NCI-H2029 (cell line): ENCODE measurements around the gene SNAP91.

ENCODE experiments used
- DNase-seq: peaks from one replicate; lab custom pipeline; 2025; lab: John Stamatoyannopoulos, UW

The SNAP91 gene

GRCh38 chr6:83546636-83547035 is 162.3 kb downstream of the SNAP91 start:
- no peak for DNase-seq

- no peak for DNase-seq
These were observed 169.2 kb downstream of the SNAP91 start for GRCh38 chr6:83539678-83540077.

DNA sequence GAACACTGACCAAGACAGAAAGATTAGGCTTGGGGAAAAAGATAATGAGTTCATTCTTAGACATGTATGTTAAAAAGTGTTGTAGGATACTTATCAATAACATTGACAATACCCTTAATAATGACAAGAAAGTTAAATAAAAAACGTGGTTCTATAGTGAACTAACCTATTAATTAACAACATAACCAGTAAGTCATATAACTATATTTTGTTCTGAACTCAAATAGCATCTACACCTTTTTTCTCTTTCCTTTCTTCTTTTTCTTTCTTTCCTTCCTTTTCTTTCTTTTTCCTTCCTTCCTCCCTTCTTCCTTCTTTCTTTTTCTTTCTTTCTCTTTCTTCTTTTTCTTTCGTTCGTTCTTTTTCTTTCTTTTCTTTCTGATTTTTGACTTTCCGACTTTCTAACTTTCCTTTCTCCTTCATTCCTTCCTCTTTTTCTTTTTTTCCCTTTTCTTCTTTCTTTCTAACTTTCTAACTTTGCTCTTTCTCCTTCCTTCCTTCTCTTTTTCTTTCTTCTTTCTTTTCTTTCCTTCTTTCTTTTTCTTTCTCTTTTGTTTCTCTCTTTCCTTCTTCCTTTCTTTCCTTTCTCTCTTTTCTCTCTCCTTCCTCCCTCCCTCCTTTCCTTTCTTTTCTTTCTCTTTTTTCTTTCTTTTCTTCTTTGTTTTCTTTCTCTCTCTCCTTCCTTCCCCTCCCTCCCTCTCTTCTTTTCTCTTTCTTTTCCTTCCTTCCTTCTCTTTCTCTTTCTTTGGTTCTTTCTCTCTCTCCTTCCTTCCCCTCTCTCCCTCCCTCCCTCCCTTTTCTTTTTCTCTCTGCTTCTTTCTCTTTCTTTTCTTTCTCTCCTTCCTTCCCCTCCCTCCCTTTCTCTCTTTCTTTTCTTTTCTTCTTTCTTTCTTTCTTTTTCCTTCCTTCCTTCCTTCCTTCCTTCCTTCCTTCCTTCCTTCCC is 172.0 kb downstream of the SNAP91 start:
- no peak for DNase-seq

- peak; percentile 15 for DNase-seq
These were observed 172.8 kb downstream of the SNAP91 start for GRCh38 chr6:83536034-83536646.

DNA sequence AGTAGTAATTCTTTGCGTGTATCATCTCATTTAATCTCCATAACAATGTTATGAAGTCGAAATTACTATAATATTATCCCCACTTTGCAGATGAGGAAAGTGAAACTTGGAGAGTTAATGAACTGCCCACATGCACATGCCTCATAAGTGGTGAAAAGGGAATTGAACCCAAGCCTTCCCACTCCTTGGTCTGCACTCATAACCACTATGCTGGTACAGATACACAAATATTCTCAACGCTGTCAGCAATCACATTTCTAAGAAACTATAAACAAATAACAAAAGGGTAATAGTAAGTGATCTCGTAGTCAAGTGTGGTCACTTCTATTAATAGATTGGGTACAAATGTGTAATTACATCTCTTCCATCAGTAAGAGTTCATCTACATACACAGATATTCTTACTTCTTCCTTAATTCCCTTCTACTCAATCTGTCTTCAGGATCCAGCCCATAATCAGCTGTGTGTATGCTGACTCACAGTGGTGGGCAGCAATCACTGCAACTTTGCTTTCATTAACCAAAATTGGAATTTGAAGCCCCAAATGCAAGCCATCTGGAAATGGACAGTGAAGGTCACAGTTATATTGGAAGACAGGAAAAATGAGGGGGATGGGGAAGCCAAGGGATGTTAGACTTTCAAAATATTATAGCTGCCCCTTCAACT is 190.0 kb downstream of the SNAP91 start:
- no peak for DNase-seq

GRCh38 chr6:83517500-83517899 is 191.4 kb downstream of the SNAP91 start:
- DNase-seq = no peak

DNA sequence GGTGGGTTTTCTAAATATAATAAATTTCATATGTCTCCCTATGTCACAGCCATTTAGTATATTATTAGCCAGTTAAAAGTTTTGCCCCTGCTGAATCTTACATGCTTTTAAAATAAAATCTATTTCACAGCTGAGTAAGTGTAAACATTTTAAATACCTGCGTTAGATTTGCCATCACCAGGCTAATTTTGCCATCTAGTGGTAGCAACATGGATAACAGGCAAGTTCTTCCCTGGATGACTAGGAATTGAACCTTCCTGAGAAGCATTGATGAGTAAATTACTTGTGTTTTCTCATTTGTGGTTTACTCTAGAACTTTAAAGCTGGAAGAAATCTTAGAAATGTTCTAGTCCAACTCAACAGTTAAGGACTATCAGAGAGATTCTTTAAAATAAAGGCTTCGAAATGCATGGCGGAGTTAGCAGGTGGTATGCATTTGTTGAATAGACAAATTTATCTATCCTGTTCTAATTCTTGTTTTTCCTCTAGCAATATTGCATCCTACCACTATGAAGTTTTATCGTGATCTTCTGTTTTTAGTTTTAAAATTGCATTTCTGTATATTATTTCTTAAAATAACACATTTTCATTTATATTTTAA is 193.9 kb downstream of the SNAP91 start:
- peak; percentile 16 for DNase-seq

DNA sequence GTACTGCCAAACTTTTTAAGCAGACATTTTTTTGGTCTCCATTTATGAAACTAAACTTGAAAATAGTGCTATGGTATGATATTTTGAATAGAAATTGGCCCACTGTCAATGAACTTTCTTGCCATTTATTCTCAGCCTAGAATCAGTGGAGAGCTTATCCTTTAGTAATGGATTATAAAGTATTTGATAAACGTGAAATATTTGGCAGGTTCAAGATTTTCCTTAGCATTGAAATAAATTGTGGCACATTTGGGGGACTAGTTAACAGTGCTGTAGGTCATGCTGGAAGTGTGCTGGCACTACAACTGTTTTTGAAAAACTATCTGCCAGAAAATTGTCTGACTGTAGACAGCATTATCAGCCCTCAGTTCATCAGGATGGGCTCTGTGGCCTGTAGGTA is 194.4 kb downstream of the SNAP91 start:
- no peak for DNase-seq

DNA sequence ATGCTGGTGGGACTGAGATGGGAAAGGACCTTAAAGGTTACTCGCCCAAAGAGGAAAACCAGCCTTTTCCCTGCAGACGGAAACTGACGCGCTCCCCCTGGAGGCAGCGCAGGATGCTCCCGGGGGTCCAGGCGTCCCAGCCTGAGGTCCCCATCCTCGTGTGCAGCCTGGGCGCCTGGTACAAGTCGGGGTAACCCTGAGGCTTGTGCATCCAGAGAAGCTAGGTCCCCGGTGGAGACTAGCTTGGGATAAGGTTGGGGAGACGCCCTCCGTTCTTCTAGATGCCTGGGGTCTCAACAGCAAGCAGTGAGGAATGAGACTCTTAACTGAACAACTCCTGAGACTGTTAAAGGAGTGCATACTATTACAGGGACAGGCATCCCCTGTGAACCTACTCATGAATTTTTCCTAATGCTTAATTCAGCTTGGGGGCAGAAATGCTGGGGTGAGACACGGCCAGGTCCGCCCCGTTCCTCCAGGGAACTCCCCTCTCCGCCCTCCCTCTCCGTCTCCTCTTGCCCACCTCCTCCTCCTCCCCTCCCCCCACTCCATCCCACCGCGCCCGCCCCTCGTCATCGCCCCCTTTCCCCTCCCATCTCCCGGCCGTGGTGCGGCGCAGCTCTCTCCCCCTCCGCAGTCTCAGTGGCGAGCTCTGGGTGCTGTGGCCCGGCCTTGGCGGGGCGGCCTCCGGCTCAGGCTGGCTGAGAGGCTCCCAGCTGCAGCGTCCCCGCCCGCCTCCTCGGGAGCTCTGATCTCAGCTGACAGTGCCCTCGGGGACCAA is 196.8 kb downstream of the SNAP91 start, which contains the start of gene PRSS35:
TSS of gene PRSS35 (plus strand) at position 634 of the 781 bp plus-strand sequence. CDS start 10,908 bp downstream, outside the sequence.
- DNase-seq = no peak

DNA sequence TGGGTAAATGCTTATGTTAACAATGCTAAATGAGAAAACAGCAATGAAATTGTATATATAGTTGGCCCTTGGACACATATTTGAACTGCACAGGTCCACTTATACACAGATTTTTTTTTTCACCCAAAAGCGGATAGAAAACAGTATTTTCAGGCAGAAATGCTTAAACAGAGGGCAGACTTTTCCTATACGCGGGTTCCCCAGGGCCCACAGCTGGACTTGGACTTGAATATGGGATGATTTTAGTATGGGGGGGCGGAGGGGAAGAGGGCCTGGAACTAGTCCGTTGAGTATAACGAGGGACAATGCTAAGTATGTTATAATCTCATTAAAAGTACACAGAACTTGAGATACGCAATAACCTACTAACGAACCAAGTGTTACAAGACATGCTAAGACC is 197.6 kb downstream of the SNAP91 start:
- no peak for DNase-seq

- no peak for DNase-seq
These were observed 198.1 kb downstream of the SNAP91 start for GRCh38 chr6:83510791-83511190.

GRCh38 chr6:83509441-83509840 is 199.5 kb downstream of the SNAP91 start:
- DNase-seq = no peak

GRCh38 chr6:83505356-83505755 is 203.5 kb downstream of the SNAP91 start:
- no peak for DNase-seq
